T-helper 2 cell (primary cell): Measurements from ENCODE around the gene PIP5K1B.
A peak's percentile ranks its signal among the peaks of the same experiment; 100 is the strongest.
"Not testable (repeated sequence)": the region's sequence is repeated elsewhere in the genome, so short reads cannot be mapped to it uniquely, and the experiment has no call there.

Experiments used
- DNase-seq, 5 experiments: peaks; one replicate each; pipeline versions ENCODE4 v3.0.0 to v3.0.0-alpha.2; 2012 to 2022

Gene PIP5K1B

GRCh38 chr9:69036309-69036708 lies 331.3 kb downstream of the PIP5K1B start:
- peak in 1 of 5 experiments; percentile 48 for DNase-seq

DNA sequence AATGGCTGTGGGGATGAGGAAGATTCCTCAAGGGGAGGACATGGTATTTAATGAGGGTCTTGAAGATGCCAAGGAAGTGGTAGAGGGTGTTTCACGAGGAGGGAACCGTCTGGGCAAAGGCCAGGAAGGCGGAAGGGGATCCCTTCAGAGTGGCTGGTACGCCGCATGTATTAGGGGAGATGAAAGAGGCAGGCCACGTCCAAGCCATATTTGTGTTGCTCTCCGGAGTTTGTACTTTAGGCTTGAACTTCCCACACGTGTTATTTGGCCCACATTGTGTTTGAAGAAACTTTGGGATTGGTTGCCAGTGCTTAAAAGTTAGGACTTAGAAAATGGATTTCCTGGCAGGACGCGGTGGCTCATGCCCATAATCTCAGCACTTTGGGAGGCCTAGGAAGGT lies 331.8 kb downstream of the PIP5K1B start:
- DNase-seq: no peak

DNA sequence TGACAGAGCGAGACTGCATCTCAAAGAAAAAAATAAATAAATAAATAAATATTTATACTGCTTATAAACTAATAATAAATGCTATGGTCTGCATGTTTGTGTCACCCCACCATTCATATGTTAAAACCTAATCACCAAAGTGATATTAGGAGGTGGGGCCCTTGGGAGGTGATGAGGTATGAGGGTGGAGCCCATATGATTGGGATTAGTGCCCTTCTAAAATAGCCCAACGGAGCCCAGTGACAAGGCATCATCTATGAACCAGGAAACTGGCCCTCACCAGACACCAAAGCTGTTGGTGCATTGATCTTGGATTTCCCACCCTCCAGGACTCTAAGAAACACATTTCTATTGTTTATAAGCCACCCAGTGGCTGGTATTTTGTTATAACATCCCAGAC lies 335.6 kb downstream of the PIP5K1B start:
- DNase-seq: no peak

DNA sequence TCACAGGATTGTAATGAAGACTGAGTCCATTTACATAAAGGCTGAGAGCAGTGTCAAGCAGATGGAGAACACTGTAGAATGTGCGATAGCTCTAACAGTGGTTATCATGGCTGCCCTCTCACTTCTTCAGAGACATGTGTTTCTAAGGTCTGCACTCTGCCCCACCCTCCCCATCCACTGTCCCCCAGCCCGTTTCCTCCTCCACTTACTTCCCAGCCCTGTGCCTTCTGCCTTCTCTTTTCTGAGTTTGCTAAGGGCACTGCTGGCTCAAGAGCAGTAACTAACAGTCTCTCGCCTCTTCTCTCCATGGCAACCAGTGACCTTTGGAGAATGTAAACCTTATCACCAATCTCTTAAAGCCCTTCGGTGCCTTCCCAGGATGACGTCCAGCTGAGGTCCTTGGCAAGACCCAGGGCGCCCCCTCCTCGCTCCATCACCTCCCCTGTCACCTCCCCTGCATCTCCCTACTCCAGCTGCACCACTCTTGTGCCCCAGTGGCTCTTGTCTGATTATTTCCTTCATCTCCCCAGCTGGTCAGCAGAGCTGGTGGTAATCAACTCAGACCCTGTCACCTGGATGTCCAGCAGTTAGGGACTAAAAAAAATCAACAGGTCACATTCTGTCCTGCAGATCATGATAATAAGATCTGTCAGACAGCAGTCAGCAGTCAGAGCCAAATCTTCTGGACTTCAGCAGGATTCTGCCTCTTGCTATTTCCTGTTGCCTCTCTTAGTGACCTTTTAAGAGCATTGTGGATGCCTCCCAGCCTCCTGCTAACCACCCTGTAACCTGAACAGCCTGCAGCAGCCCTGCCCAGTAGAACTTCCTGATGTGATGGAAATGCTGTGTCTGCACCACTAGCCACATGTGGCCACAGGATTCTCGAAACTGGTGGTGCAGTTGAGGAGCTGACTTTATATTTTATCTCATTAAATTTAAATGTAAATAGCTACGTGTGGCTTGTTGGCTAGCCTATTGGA lies 339.5 kb downstream of the PIP5K1B start:
- DNase-seq: peak in 1 of 5 experiments; percentile 69

DNA sequence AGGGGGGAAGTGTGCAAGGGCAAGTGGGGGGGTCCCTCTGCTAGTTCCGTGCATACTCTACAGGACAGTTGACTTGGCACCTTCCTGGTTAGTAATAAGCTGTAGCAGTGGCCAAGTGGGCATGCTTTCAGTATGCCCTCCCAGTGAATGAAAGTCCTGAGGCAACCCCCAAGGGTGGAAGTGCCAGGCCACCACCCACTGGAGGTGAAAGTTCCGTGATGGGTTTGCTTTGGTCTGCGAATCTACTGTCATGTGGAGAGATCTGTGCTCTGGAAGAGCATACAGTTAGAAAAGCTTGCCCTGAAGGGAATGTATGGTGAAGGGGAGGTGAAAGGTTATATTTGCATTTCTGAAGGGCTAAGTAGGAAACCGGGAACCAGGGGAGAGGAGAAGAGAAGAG lies 340.8 kb downstream of the PIP5K1B start:
- DNase-seq: no peak

GRCh38 chr9:69046723-69047122 lies 341.7 kb downstream of the PIP5K1B start:
- no peak for DNase-seq

DNA sequence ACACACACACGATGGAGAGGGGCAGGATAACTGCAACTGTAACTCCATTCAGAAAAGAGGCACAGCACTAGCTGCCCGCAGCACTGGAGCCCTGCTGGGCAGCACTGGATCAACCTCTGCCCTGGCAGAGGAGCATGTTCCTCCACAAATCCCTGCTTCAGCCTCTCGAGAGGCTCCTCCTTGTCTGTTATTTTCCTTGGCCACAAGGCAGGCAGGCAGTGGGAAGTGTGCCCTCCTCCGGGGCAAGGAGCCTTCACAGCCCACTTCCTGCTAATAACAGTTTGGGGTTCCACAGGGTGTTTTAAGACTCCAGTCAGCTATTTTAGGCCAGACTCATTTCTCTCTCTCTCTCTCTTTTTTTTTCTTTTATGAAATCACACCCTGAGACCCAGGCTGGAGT lies 342.3 kb downstream of the PIP5K1B start:
- peak in 1 of 5 experiments; percentile 13 for DNase-seq

GRCh38 chr9:69049094-69049493 lies 344.1 kb downstream of the PIP5K1B start:
- DNase-seq: no peak

DNA sequence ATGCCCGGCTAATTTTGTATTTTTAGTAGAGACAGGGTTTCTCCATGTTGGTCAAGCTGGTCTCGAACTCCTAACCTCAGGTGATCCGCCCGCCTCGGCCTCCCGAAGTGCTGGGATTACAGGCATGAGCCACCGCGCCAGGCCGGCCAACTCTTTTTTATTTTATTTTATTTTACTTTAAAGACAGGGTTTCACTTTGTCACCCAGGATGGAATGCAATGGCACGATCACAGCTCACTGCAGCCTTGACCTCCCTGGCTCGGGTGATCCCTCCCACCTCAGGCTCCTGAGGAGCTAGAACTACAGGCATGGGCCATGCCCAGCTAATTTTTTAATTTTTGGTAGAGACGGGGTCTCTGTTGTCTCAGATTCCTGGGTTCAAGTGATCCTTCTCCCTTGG lies 345.9 kb downstream of the PIP5K1B start:
- not testable (repeated sequence) for DNase-seq

DNA sequence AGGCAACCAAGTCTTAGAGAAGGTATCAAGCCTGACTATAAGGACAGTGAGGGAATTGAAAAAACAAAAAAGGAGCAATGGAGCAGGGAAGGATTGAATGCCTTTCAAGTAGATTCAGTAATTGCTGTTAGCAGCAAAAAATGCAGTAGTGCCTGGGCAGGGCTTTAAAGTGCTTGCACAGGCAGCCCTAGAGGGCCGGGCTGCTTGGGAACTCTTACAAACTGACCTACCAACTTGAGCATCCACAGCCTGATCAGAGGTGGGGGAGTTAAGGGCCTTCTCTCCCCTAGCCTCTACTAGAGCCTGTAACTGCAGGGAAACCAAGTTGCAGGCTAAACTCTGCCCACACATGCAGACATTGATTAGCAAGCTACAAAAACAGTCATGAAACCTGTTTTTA lies 349.9 kb downstream of the PIP5K1B start:
- no peak for DNase-seq

DNA sequence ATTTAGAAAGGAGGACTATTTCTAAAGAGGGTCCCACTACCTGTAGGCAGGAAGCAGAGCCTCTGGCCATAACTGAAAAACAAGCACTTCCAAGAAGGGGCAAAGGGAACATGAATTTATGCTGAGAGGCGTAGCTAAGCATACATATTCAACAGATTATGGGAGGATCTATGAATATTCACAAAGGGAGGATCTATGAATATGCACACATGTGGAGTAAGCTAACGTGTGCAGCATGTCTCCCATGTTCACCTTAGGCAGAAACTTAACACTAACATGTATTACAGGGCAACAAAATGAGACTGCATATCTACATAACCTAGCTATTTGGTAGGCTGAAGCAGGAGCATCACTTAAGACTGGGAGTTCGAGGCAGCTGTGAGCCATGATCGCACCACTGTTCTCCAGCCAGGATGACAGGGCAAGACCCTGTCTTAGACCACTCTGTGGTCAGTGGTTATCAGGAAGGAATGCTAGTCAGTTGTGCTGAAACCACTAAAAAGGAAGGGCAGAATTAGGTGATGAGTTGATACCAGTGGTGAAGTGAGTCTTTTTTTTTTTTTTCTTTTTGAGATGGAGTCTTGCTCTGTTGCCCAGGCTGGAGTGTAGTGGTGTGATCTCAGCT lies 351.3 kb downstream of the PIP5K1B start:
- DNase-seq: no peak

GRCh38 chr9:69058101-69058500 lies 353.1 kb downstream of the PIP5K1B start:
- DNase-seq: no peak
